HG02571 (cell line): ENCODE data around the gene RIGI.
"Not testable (repeated sequence)": the region's sequence is repeated elsewhere in the genome, so short reads cannot be mapped to it uniquely, and the experiment has no call there.

Experiments
- ATAC-seq: cut with Tn5 transposase; IDR thresholded peaks from one replicate; pipeline ENCODE4 v1.9.1; 2021; ENCODE audit warnings: mild to moderate bottlenecking, moderate library complexity; ENCODE audit not compliant: unreplicated experiment

The RIGI gene

DNA sequence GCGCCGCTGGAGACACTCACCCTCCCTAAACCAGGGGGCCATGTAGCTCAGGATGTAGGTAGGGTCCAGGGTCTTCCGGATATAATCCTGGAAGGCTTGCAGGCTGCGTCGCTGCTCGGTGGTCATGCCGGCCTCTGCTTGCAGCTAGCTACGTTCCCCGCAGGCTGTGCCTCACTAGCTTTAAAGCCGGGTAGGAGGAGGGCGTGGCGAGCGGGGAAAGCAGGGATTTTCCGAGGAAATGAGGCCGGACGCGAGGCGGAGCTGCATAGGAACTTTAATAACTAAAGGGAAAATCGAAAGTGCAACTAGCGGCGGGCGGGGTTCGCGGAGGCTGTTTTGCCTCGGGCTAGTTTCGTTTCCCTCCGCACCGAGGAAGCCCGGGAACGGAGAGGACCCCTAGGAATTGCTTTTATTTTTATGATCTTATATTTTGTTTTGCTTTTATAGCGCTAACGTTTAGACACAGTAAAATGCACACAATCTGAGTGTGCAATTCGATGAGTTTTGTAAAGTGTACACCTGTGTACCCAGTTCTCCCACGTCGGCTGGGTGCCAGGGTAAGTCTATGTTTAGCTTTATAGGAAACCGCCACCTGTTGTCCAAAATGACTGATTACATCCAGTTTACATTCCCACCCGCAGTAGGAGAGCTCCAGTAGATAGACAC is at the start of gene RIGI:
TSS of gene RIGI (minus strand) at position 156 of the 666 bp plus-strand sequence. CDS start at position 126, 30 bp downstream.
- ATAC-seq = peak; percentile 76

DNA sequence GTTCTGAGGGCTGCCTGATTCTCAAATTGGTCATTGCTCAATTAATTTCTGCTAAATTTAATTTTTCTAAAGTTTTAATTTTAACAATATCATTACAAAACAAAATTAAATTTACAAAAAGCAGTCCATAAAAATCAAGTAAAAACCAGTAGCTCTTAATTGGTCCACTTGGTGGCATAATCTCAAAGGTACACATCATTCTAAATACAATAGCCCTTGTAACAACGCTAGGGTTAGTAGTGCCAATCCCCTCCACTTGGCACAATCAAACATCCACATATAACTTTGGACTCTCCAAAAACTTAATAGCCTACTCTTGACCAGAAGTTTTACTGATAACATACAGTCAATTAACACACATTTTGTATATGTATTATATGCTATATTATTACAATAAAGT is 48.9 kb upstream of the RIGI start:
- ATAC-seq = no peak

GRCh38 chr9:32573821-32574220 is 47.8 kb upstream of the RIGI start:
- ATAC-seq = no peak

DNA sequence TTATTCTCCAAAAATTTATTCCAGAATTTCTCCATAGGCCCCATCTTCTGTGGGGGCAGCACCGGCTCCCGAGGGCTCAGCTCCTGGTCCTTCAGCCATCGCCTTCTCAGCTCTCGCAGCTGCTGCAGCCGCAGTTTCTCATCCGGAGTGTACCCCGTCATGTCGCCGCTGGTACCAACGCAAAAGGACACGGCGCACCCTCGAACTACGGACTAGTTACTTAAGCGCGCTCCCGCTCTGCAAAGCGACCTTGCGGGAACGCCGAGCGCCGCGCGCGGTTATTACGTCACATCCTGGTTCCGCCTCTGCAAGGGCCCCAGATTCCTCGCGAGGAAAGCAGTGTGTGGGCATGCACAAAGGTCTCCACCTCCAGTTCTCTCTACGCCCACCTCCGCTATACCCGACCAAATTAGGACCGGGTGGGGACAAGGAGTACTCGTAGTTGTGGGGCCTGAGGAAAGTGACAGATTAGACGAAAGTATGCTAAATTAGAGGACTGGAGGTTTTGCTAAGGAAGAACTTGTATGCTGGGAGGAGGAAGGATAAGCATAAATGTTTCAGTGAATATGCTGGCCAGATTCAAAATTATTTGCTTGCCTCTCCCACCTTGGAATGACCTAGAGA is 47.0 kb upstream of the RIGI start, which contains the start of gene NDUFB6:
TSS of gene NDUFB6 (minus strand) at position 260 of the 624 bp plus-strand sequence. CDS start at position 161, 99 bp downstream.
- peak; percentile 78 for ATAC-seq

DNA sequence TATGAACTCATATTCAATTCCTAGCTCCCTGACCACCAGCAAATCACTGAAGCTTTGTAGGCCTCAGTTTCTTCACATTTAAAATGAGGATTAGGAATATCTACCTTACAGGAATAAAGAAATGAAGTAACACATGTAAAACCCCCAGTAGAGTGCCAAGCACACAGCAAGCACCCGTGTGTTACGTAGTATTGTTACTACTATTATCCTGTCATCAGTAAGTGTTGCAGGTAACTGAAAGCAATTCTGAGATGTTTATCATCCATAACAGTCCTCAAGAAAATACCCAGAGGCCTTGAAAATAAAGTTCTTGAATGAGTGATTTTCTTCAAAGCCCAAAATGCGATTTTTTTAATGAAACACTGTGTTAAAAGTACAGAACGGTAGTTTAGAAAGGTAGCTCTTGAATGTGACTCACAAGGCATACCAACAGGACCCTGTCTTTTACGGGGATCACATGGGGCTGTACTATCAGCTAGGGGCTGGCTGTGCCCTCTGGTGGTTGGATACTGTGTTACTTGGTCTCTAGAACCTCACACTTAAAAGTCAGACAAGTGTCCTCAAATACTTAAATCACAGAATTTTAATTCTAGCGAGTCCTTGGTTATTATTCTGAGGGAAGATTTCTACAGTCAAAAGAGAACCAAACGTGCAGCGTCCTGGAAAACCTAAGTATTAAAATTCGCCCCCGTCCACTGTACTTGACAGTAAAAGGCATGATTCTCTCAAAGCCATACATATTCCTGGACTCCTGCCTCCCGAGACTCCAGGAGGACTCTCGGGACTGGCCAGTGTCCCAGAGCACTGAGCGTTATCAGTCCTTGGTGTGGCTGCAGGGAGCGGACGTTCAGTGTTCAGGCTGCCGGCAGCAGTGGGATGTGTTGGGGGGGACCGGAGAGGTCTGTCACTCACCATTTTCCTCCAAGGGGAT is 46.2 kb upstream of the RIGI start:
- peak; percentile 91 for ATAC-seq

DNA sequence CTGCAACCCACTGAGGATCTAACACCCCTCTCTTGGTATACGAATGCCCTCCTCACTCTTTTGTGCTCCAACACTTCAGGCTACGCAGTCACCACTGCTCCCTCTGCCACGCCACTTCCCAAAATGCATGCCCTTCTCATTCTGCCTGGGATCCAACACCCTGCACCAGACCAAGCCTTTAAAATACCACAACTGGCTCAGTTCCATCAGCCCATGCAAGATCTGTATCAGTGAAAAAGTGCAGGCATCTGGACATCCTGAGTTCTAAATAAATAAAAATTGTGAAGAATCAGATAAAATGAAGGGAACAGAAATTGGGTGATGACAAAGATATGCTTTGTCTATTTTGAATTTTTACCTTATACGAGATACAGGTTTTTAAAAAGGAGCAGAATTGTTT is 44.3 kb upstream of the RIGI start:
- ATAC-seq = no peak

DNA sequence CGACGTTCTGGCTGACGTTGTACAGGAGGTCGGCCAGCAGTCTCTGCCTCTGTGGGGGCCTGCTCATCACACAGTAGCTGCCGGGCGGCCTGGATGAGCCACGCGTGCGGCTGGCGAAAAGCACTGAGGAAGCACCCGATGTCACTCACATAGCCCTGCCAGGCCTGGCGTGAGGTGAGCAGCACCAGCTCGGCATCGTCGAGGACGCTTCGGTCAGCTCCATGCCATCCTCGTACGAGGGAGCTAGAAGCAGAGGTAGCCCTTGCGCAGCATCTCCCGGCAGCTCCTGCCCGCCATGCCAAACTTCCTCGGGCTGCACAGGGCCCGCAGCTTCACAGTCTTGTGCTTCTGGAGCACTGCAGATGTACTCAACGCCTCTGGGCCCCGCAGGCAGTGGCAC is 40.8 kb upstream of the RIGI start:
- no peak for ATAC-seq

DNA sequence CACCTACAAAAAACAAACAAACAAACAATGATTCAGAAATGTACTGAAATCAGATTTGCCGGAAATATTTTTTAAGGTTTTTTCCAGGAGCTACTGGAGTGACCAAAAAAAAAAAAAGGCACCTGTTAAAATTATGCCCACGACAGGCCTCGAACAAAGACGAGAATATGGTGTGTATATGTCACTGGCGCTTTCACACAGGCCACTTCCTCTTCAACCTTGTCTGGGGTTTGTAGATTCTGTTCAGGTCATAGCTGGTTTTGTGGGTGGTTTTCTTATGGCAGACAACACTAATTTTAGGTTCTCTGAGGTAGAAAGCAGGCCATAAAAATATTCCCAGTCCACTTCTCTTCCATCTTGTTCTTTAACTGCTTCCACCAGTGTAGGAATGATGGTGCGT is 40.0 kb upstream of the RIGI start:
- no peak for ATAC-seq

- ATAC-seq = no peak
Observed at GRCh38 chr9:32558408-32558934, 32.5 kb upstream of the RIGI start.

DNA sequence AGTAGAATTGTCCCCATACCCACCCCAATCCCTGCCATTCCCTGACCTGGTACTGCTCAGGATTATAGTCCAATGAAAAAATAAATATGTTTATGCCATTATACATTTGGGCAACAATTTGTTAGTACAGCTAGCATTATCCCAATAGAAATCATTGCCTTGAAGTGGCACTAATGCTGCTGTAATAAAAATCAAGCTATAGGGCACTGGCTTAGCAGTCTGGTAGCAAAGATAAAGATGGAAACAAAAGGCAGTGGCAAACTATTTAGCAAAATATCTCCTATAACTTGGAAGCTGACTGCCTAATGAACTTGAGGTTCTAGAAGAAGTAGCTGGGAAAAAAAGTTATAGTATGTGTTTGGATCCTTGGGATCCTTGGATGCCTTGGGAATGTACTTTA is 28.6 kb upstream of the RIGI start:
- no peak for ATAC-seq

DNA sequence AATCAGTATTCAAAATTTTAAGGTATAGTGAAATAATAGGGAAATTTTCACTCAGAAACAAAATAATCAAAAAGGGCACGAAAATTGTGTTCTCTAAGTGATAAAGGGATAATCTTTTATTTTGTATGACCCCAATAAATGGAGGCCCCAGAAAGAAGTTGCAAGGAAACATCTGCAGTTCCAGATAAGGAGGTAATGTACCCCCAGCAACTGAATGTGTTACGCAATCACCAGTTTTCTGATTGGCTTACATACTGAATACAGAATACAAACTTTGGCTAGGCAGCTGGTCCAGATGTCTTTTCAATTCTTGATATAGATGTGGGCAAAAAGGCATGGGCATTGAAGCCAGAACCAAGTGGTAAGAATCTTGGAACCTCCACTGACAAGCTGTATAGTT is 28.1 kb upstream of the RIGI start:
- no peak for ATAC-seq

DNA sequence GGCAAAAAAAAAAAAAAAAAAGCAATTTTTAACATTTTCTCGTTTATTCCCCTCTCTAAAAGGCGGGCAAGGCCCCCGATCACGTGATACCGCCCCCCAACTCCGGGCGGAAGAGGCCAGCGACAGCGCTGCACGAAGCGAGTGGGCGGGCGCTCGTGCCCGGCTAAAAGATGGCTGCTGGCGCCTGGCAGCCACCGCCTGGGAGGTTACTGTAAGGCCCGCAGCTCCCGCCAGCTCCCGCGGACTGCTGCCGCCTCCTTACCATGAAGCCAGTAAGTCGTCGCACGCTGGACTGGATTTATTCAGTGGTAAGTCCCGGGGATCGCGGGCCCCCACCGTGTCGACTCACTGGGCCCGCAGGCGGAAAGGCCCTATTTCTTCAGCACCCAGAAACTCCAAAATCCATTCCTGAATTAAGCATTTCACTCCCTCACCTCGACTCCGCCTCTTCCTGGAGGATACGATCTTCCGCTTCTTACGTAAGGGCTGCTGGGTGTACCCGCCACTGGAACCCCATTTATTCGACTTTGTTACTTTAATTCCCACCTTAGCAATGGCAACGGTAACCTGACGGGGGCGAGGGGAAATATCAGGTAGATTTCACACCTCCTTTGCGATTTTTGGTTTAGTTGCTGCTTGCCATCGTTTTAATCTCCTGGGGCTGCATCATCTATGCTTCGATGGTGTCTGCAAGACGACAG is 26.3 kb upstream of the RIGI start, which contains the start of the genes SMIM27 and TOPORS:
TSS of gene SMIM27 (plus strand) at position 156 of the 701 bp plus-strand sequence. CDS start at position 264, 108 bp downstream.
TSS of gene TOPORS (minus strand) at position 415 of the 701 bp plus-strand sequence. CDS start at position 265, 150 bp downstream.
- peak; percentile 62 for ATAC-seq

GRCh38 chr9:32551276-32552051 is 25.5 kb upstream of the RIGI start:
- peak; percentile 9 for ATAC-seq

GRCh38 chr9:32550562-32551275 is 24.7 kb upstream of the RIGI start:
- ATAC-seq = peak; percentile 62

DNA sequence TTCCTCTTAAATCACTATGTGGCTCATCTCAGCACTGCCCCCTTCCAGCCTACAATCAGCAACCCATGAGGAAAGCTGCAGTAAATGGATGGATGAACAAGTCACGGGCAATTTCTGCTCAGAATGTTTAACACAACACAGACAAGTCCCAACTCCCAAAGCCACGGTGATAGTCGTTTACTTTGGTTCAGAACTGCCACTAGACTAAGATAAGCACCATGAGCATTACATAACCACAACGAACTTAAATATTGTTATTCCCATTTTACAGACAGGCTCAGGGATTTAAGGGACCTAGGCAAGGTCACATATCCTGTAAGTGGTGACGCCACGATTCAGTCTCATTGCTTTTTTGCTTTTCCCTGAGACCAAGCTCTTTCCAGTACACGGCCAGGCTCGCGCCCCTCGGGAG is 24.2 kb upstream of the RIGI start:
- ATAC-seq = no peak

DNA sequence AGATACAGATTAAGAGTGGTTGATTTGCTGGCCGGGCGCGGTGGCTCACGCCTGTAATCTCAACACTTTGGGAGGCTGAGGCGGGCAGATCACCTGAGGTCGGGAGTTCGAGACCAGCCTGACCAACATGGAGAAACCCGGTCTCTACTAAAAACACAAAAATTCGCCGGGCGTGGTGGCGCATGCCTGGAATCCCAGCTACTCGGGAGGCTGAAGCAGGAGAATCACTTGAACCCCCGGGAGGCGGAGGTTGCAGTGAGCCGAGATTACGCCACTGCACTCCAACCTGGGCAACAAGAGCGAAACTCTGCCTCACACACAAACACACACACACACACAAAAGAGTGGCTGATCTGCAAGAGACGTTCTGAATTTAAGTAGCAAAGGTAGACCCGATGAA is 22.2 kb upstream of the RIGI start:
- ATAC-seq = not testable (repeated sequence)

DNA sequence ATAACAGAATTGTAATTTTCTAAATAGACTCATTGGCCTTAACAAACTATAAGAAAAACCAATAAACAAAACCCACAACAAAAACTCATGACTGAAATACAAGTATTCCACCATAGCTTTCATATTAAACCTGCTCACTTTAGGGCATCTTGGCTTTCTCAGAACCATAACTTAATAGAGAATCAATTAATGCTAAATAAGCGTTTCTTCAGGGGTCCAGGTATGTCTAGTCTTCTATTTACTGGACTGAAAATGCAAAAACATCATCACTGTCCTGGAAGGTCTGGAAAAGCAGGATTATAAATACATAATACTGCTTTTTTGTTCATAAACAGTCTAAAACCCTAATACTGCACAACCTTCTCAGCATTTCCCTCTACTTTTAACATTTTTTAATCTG is 19.9 kb upstream of the RIGI start:
- no peak for ATAC-seq

- ATAC-seq = no peak
Observed at GRCh38 chr9:32543047-32543446, 17.1 kb upstream of the RIGI start.

DNA sequence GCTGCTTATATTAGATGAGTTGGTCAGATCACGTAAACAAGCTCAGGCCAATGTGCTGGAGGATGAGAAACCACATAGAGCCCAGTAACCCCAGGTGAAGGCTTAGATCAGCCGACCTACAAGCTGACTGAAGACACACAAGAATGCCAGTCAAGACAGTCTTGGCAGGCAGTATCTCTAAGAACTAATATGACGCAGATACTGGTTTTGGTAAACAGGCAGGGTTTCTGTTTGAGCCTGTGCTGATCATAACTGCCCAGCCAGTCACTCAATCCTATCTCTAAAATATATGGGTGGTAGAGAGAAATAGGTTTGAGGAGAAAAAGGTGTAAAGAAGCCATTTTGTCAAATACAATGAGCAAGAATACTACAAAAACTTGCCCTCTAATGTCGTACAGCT is 7.8 kb upstream of the RIGI start:
- no peak for ATAC-seq
